GM08714 (cell line): Measurements from ENCODE around the gene ARF5.

Experiments
- H3K4me3 ChIP-seq: fragments of 200-500 bp; sonication (Bioruptor generic); 2 replicates; pipeline ENCODE4 v1.5.1; 2014; ENCODE audit warnings: mild to moderate bottlenecking, low read length, inconsistent platforms
- ZNF274 ChIP-seq: IDR thresholded peaks from 2 replicates; pipeline ENCODE4 v1.6.1; 2012; ENCODE audit warnings: mild to moderate bottlenecking, low read depth, low read length

The ARF5 gene

DNA sequence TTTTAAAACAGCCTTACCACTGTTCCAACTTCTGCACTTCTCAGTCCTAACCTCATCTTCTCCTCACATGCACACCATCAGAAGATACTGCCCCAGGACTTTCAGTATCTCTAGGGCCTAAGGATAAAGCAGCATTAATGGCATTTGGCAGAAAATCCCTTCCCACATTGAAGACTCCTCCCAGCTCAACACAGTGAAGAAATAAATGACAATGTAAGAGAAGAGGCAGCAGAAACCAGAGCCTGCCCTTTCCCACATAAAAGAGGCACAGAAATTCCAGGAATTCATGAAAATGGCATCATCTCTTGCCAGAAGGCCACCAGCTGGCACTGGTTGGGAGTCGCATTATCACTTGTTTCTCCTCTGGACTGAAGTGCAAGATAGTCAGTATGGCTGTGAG is 6.5 kb upstream of the ARF5 start:
- no peak for TF ChIP-seq ZNF274
- H3K4me3 ChIP-seq = no peak overlapping the region

DNA sequence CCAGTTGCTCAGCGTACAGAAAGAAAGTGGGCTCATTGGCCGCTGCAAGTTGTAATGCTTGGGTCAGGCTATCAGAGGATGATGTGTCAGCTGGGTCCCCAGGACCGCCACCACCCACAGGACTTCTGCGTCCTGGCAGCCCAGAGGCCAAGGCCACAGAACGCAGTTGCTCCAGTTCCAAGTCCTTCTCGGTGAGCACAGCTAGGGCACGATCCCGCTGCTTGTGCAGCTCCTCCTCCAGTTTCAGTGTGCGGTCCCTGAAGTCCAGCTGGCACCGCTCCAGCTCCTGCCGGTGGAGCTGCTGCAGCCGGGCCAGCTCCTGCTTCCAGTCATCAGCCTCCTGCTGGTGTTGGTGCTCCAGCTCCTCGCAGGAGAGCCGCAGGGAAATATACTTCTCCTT is 5.8 kb upstream of the ARF5 start:
- no peak overlapping the region for H3K4me3 ChIP-seq
- TF ChIP-seq ZNF274 = no peak

DNA sequence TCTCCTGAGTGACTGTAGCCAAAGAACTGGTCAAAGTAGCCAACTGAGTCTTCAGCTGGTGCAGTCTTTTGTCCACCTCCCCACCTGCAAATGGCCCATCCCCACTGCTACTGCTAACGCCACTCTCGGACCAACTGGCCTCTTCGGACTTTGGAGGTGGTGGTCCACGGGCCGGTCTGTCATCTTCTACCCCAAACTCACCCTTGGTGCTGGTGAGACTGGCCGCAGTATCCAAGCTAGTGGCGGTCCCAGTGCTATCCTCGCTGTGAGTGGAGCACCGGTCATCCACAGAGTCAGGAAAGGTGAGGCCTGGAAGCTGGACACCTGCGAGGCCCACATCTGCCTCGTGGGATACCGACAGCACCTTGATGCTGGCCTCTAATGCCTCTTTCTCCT is 3.6 kb upstream of the ARF5 start:
- TF ChIP-seq ZNF274 = no peak
- H3K4me3 ChIP-seq = peak overlapping the region; percentile 86

DNA sequence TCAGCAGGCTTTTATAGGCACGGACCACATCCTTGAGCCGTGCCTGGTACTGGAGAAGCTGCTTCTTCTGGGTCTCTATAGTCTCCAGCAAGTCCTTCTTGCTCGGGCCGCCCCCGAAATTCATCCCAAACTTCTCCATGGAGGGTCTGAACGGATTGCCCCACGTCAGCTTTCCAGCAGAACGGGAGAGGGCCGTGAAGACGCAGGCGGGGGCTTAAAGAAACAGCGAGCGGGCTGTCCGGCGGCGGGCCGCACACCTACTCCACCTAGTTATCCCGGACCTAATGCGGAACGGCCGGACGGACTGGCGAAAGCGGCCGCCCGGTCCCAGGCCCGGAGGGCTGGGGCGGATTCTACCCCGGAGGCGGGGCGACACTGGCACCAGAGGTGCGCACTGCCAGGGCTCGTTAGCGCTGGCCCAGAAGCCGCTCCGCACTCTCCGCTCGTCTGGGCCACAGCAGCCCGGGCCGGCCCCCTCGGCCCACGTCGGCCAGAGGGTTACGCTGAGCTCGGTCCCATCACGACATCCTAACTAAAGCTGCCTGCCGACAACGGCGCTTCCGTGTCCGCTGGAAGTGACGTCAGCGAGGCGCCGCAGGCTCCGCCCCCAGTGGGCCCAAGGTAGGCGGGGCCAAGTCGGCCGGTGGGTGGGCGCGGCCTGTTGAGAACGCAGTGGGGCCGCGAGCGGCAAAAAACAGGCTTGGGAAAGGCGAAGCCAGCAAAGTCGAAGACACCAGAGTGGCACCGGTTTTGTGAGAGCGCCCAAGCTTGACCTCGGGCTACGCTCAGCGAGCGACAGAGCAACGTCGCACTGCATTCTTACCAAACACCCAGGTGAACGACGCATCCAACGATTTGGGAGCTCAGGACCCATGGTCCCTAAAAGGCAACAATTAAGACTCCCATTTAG is 2.9 kb upstream of the ARF5 start, which contains the start of gene GCC1:
TSS of gene GCC1 (minus strand) at position 553 of the 910 bp plus-strand sequence. CDS start at position 139, 414 bp downstream.
- TF ChIP-seq ZNF274 = no peak
- H3K4me3 ChIP-seq = peak within 1 kb of the TSS; percentile 86

DNA sequence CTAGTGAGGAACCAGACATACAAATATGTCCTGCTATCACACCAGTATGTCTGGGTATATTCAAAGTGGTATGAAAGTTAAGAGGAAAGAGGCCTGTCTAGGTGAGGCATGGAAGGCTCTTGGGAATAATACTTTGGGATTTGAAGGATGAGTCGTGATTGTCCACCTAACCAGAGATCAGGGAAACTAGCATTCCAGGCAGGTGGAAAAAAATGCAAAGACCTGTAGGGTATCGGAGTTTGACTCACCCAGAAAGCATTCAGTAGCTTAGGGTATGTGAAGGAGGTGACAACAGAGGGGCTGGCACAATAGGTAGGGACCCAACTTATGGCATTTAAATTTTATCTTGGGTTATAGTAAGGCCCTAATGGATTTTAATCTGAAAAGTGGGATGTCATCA is 1.9 kb upstream of the ARF5 start:
- TF ChIP-seq ZNF274 = no peak
- H3K4me3 ChIP-seq = no peak overlapping the region

DNA sequence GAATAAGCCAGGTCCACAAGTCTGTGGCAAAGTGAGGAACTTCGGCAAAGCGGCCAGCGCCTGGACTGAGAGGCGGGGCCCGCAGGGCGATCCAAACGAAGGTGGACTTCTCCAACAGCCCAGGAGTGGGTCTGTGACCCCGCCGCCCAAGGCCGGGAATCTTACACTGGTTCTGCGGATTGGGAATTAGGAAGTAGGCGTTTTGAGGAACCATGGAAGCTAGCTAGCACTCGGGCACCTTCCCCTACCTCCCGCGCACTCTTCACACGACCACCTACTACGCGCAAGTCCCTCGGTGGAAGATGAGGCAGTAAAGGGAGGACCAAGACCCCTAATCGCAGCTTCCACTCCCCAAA is 570 bp upstream of the ARF5 start:
- peak overlapping the region; percentile 62; the same call in 1 of the 2 replicates for H3K4me3 ChIP-seq
- TF ChIP-seq ZNF274 = no peak

DNA sequence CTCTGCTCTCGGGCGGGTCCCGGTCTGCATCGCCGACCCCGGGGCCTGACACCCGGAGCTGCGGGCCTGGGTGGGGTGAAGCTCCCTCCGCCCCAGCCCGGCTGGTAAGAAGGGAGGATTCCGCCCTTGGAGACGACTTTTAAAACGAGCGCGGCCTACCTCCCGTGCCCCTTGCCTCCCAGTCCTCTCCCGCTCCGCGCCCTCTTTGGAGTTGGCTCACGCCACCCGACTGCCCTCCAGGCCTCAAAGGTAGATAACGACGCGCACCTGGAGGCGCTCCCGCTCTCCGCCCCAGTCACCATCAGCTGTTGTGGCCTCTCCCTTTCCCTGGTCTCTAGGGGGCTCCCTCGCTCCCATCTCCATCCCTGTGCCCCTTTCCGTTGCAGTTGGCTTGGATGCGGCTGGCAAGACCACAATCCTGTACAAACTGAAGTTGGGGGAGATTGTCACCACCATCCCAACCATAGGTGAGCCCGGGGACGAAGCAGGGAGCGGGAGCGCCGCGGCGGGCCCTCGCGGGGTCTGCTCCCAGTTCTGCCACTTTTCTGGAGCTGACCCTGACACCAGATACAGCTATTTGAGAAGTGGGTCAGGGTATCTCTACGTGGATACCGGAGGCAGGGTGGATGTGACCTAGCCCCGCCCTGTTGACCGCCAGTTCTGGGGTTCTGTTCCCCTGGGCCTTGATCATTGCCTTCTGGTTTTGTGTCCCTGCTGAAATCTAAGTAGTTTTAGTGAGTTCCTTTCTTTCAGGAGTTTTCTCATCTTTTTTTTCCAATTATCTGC is 679 bp downstream of the ARF5 start:
- TF ChIP-seq ZNF274 = no peak

DNA sequence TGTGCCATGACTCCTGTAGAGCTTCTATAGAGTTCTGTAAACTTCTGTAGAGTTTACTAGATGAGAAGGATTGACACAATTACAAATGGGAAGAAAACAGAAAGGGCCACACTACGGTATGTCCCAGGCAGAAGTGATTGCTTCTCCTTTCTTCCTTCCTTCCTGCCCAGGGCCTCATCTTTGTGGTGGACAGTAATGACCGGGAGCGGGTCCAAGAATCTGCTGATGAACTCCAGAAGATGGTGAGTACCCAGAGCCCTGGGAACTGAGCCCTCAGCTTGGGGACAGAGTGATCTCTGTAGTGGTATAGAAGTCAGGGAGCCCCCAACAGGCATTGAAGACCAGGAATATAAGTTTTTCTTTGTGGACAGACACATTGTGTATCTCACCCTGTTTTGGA is 1.7 kb downstream of the ARF5 start:
- no peak for TF ChIP-seq ZNF274
- H3K4me3 ChIP-seq = no peak overlapping the region

More for the DNA sequence above, 679 bp downstream of the ARF5 start:
- H3K4me3 ChIP-seq = peak overlapping the region; percentile 73

DNA sequence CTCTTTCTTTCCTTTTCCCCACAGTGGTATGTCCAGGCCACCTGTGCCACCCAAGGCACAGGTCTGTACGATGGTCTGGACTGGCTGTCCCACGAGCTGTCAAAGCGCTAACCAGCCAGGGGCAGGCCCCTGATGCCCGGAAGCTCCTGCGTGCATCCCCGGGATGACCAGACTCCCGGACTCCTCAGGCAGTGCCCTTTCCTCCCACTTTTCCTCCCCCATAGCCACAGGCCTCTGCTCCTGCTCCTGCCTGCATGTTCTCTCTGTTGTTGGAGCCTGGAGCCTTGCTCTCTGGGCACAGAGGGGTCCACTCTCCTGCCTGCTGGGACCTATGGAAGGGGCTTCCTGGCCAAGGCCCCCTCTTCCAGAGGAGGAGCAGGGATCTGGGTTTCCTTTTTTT is 3.0 kb downstream of the ARF5 start:
- no peak for TF ChIP-seq ZNF274
- H3K4me3 ChIP-seq = no peak overlapping the region

DNA sequence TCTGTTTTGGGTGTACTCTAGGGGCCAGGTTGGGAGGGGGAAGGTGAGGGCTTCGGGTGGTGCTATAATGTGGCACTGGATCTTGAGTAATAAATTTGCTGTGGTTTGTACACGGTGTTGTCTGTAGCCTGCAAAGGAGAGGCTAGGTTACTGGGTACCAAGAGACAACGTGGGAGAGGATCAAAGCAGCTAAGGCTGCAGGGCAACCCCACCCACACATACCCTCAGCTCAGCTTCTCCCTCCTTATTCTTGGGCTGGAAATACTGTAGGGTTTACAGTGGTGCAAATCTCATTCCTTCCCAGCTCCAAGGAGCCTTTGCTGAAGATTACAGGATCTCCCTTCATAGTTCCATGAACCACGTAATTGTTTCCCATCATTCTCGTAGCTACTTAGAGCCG is 3.4 kb downstream of the ARF5 start:
- no peak for TF ChIP-seq ZNF274
- no peak overlapping the region for H3K4me3 ChIP-seq

DNA sequence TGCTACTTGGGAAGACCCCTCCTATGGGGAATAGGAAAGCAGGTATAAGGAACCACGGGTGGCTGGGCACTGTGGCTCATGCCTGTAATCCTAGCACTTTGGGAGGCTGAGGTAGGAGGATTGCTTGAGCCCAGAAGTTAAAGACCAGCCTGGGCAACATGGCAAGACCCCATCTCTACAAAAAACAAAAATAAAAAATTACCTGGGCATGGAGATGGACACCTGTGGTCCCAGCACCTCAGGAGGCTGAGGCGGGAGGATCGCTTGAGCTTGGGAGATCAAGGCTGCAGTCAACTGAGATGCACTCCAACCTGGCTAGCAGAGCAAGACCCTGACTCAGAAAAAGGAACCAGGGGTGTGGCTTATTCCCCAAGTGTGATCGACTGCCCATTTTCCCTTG is 4.3 kb downstream of the ARF5 start:
- TF ChIP-seq ZNF274 = no peak
- no peak overlapping the region for H3K4me3 ChIP-seq

DNA sequence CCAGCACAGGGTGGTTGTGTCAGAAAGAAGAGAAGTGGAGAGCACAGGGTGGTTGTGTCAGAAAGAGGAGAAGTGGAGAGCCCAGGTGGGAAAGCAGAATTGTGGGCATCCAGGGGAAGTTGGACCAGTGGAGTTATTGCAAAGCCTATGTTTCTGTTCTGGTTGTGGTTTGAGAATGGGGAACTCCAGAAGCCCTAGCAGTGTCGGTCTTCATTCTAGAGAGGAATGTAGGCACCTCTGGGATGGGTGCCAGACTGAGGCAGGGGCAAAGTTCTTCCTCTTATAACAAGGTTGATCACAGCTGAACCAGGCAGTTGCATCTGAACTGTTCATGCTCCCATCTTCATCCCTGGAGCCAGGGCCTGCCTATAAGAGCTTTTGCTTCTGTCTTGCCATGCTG is 6.3 kb downstream of the ARF5 start:
- no peak overlapping the region for H3K4me3 ChIP-seq
- no peak for TF ChIP-seq ZNF274

DNA sequence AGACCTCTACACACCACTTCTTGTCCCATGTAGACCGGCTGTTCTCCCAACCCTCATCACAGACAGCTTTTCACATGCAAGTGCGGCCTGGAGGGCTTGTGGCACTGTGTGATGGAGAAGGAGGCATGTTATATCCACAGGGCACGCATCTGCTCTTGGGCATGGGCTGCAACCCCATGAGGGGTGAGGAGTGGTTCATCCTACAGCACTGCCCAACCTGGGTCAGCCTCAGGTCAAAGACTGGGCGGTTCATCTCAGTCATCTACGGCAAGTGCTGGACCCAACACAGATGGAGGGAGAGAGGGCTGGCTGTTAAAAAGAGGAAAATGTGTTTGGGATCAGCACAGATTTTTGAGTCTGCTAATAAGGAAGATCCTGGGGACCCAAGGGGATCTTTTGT is 7.5 kb downstream of the ARF5 start:
- TF ChIP-seq ZNF274 = no peak
- H3K4me3 ChIP-seq = no peak overlapping the region

DNA sequence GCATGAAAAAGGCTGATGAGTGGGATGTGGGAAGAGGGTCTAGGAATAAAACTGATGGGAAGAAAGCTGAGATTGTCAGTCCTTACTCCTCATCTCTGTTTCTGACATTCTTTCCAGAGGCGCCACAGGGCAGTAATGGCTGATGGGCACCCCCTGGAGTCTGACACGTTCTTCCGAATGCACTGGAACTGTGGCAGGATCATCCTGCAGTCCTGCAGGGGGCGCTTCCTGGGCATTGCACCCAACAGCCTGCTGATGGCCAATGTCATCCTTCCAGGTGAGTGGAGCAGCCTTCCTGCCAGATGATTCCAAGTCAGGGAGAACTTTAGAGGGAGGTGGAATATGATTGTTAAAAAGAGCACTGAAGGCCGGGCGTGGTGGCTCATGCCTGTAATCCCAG is 10.1 kb downstream of the ARF5 start:
- H3K4me3 ChIP-seq = no peak overlapping the region
- no peak for TF ChIP-seq ZNF274

DNA sequence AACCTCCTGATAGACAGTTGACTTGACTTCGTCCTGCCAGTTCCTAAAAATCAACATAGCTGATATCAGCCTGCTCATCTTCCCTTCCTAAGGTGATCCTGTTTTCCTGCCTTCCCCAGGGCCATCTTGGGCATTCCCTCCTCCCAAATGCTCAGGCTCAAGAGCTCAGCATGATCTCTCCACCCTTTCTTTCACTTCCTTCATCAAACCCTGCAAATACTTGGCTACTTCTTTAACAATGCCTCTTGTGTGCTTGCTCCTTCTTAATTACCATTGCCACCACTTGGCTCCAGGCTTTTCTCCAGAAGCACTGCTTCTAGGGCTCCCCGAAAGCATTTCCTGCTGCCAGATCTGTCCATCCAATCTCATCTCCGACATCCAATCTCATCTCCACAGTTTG is 12.7 kb downstream of the ARF5 start:
- no peak overlapping the region for H3K4me3 ChIP-seq
- TF ChIP-seq ZNF274 = no peak

DNA sequence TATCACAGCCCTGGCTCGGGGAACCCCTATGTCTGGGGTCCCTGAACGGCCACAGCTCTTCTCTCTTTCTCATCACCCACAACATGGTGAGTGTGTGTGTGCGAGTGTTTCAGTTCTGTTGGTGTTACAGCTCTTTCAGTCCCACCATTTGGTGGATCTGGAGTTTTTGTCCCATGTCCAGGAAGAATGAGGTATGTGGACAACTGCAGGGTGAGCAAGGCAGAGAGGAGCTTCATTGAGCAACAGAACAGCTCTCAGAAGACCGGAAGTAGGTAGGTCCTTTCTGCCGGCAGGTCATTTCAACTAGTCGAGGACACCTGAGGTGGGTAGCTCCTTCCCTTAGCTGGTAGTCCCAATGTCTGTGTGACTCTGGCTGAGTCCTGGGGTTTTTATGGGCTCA is 20.2 kb downstream of the ARF5 start:
- no peak for TF ChIP-seq ZNF274
- no peak overlapping the region for H3K4me3 ChIP-seq
